Hematopoietic multipotent progenitor cell (in vitro differentiated cells): ENCODE measurements around the gene IQSEC1. TPM values are rescaled to one million over a fixed set of nuclear protein-coding genes. Genes with fewer than 3 reads are reported as not detected.

Experiments
- DNase-seq, 3 donors: peaks; one replicate each; pipeline ENCODE4 v3.0.0-alpha.2; 2011 to 2015; ENCODE audit warnings: low read depth in 2 of 3, low spot score in 2 of 3
- total RNA-seq: library from RNA; depleted of rRNA; stranded (reverse); fragments of >200 nt; gene quantifications from one replicate; pipeline ENCODE4 v1.2.3, GENCODE V29; 2012

Gene IQSEC1
- total RNA-seq, 1 donor: 20.7 TPM

GRCh38 chr3:12946251-12946648 is 127.0 kb downstream of the IQSEC1 start:
- no peak for DNase-seq

- no peak for DNase-seq
Observed at GRCh38 chr3:12944849-12945248, 128.4 kb downstream of the IQSEC1 start.

- DNase-seq: no peak
Observed at GRCh38 chr3:12944413-12944812, 128.8 kb downstream of the IQSEC1 start.

GRCh38 chr3:12943124-12944021 is 129.9 kb downstream of the IQSEC1 start:
- no peak for DNase-seq

GRCh38 chr3:12941495-12942023 is 131.7 kb downstream of the IQSEC1 start:
- DNase-seq: no peak

GRCh38 chr3:12940854-12941253 is 132.4 kb downstream of the IQSEC1 start:
- DNase-seq: no peak

GRCh38 chr3:12939137-12939536 is 134.1 kb downstream of the IQSEC1 start:
- no peak for DNase-seq

- no peak for DNase-seq
Observed at GRCh38 chr3:12938258-12938711, 134.9 kb downstream of the IQSEC1 start.

- DNase-seq: no peak
Observed at GRCh38 chr3:12935861-12936830, 137.1 kb downstream of the IQSEC1 start.

- no peak for DNase-seq
Observed at GRCh38 chr3:12935023-12935860, 138.0 kb downstream of the IQSEC1 start.

- no peak for DNase-seq
Observed at GRCh38 chr3:12934431-12934830, 138.8 kb downstream of the IQSEC1 start.

GRCh38 chr3:12933901-12934300 is 139.3 kb downstream of the IQSEC1 start:
- no peak for DNase-seq

GRCh38 chr3:12932754-12933153 is 140.5 kb downstream of the IQSEC1 start:
- no peak for DNase-seq

GRCh38 chr3:12932347-12932746 is 140.9 kb downstream of the IQSEC1 start:
- no peak for DNase-seq

- no peak for DNase-seq
Observed at GRCh38 chr3:12931273-12931905, 141.8 kb downstream of the IQSEC1 start.

- DNase-seq: no peak
Observed at GRCh38 chr3:12929801-12930200, 143.4 kb downstream of the IQSEC1 start.

GRCh38 chr3:12926660-12927059 is 146.6 kb downstream of the IQSEC1 start:
- DNase-seq: no peak

GRCh38 chr3:12925648-12926047 is 147.6 kb downstream of the IQSEC1 start:
- DNase-seq: no peak

GRCh38 chr3:12924437-12924836 is 148.8 kb downstream of the IQSEC1 start:
- peak in 1 of 3 donors; percentile 6 for DNase-seq
